Keratinocyte (primary cell): Measurements from ENCODE around the gene RNF14. TPM values are rescaled to one million over a fixed set of nuclear protein-coding genes. Genes with fewer than 3 reads are reported as not detected.

Experiments
- DNase-seq: peaks from one replicate; pipeline ENCODE4 v3.0.0-alpha.2; 2011; ENCODE audit warnings: low read depth, missing footprints, low spot score
- FAIRE-seq: peaks from 2 replicates; lab custom pipeline; 2011; peaks lifted over from hg19 to GRCh38; lab: Jason Lieb, UNC
- H2AFZ ChIP-seq: 2 replicates; pipeline ENCODE4 v1.6.0; 2012; ENCODE audit warnings: low read length, control low read depth, inconsistent platforms; ENCODE audit not compliant: control insufficient read depth
- H3K27ac ChIP-seq: 2 replicates; pipeline ENCODE4 v1.5.1; 2011; ENCODE audit warnings: low read length; ENCODE audit not compliant: control insufficient read depth, insufficient read depth
- H3K27me3 ChIP-seq: 3 replicates; pipeline ENCODE4 v1.6.0; 2011; ENCODE audit warnings: low read length; ENCODE audit not compliant: control insufficient read depth, insufficient read depth; ENCODE audit errors: extremely low read depth
- H3K36me3 ChIP-seq, 2 experiments: 2 replicates in 1 of 2; 3 replicates in 1 of 2; pipeline ENCODE4 v1.5.1; 2011; ENCODE audit warnings: low read length in 2 of 2, mild to moderate bottlenecking in 1 of 2; ENCODE audit not compliant: control insufficient read depth in 2 of 2, insufficient read depth in 2 of 2; ENCODE audit errors: extremely low read depth in 1 of 2
- H3K4me1 ChIP-seq: 3 replicates; pipeline ENCODE4 v1.5.1; 2011; ENCODE audit warnings: low read length; ENCODE audit not compliant: control insufficient read depth, insufficient read depth; ENCODE audit errors: extremely low read depth
- H3K4me2 ChIP-seq: 3 replicates; pipeline ENCODE4 v1.6.0; 2011; ENCODE audit warnings: low read depth, low read length; ENCODE audit not compliant: control insufficient read depth, insufficient read depth; ENCODE audit errors: extremely low read depth
- H3K4me3 ChIP-seq, 3 experiments: fragments of 200-600 bp in 1 of 3; sonication (generic) in 1 of 3; 2 replicates in 2 of 3; 3 replicates in 1 of 3; pipeline ENCODE4 v1.5.1; 2011 to 2016; ENCODE audit warnings: low read length in 3 of 3, mild to moderate bottlenecking in 3 of 3, control low read depth in 2 of 3, inconsistent platforms in 1 of 3, low read depth in 1 of 3, mixed read lengths in 1 of 3, mixed run types in 1 of 3, moderate library complexity in 1 of 3; ENCODE audit not compliant: control insufficient read depth in 2 of 3, insufficient read depth in 2 of 3; ENCODE audit errors: extremely low read depth in 1 of 3
- H3K79me2 ChIP-seq: 2 replicates; pipeline ENCODE4 v1.6.0; 2012; ENCODE audit warnings: low read length; ENCODE audit not compliant: control insufficient read depth, insufficient read depth
- H3K9ac ChIP-seq: 3 replicates; pipeline ENCODE4 v1.6.0; 2011; ENCODE audit warnings: low read length; ENCODE audit not compliant: control insufficient read depth, insufficient read depth; ENCODE audit errors: extremely low read depth
- H3K9me1 ChIP-seq: 3 replicates; pipeline ENCODE4 v1.6.0; 2011; ENCODE audit warnings: low read length; ENCODE audit not compliant: control insufficient read depth, insufficient read depth; ENCODE audit errors: extremely low read depth
- H3K9me3 ChIP-seq: 2 replicates; pipeline ENCODE4 v1.5.1; 2012; ENCODE audit warnings: low read depth, low read length; ENCODE audit not compliant: control insufficient read depth
- H4K20me1 ChIP-seq: 3 replicates; pipeline ENCODE4 v1.6.0; 2011; ENCODE audit warnings: low read length; ENCODE audit not compliant: control insufficient read depth, insufficient read depth; ENCODE audit errors: extremely low read depth
- CTCF ChIP-seq, 3 experiments: IDR thresholded peaks in 1 of 3; conservative IDR thresholded peaks in 1 of 3; optimal IDR thresholded peaks in 1 of 3; 2 replicates in 2 of 3; 3 replicates in 1 of 3; pipeline versions ENCODE3 to v1.5.1; 2011; ENCODE audit warnings: low read length in 3 of 3, mild to moderate bottlenecking in 3 of 3, moderate library complexity in 2 of 3, control low read depth in 1 of 3, inconsistent platforms in 1 of 3; ENCODE audit not compliant: insufficient read depth in 2 of 3; ENCODE audit errors: extremely low read depth in 1 of 3
- EZH2 ChIP-seq: IDR thresholded peaks from one replicate; pipeline ENCODE4 v1.6.1; 2012; ENCODE audit warnings: inconsistent platforms, mild to moderate bottlenecking, low read length, moderate library complexity
- dilution Hi-C: fragments of 300-500 bp; cut with MboI; formaldehyde crosslinking; loops from one replicate; pipeline ENCODE4 v1.7.0; 2020; ENCODE audit warnings: low sequenced_read_pairs; ENCODE audit not compliant: extremely low pct_ligation_motif_present
- polyA plus RNA-seq, 5 experiments: library from polyadenylated mRNA; depleted of rRNA in 3 of 5; stranded (reverse) in 3 of 5; stranded (forward) in 1 of 5; unstranded in 1 of 5; fragments of >200 nt; gene quantifications; 1 replicate in 1 of 5; 2 replicates in 3 of 5; 3 replicates in 1 of 5; pipeline versions ENCODE4 v1.2.1 to v1.2.3, GENCODE V29; 2011 to 2012; ENCODE audit warnings: missing spikeins in 2 of 5, low read depth in 1 of 5, low replicate concordance in 1 of 5

The RNF14 gene
- polyA plus RNA-seq, 1 donor (not counting 4 experiments of a cell fraction or from before 2014, with no cell fraction given) = 65.8 TPM

- H3K9me1 ChIP-seq = peaks cover 7% of the 10 kb centered on the region
- H3K27ac ChIP-seq = no peak overlapping the region
- no peak overlapping the region for H3K9ac ChIP-seq
- TF ChIP-seq CTCF (optimal IDR thresholded peaks at IDR 0.05 in 1 of 3, IDR thresholded peaks at IDR 0.05 in 1 of 3, conservative IDR thresholded peaks at IDR 0.05 in 1 of 3; ENCODE audit: extremely low read depth in 1 of 3, insufficient read depth in 2 of 3, low read length in 3 of 3) (peak in 2 of 3 experiments; percentile 4 to 48), EZH2 (no peak)
- H3K9me3 ChIP-seq = no peaks in the 10 kb centered on the region
- H4K20me1 ChIP-seq = no peaks in the 10 kb centered on the region
- H3K36me3 ChIP-seq = peaks cover 33 to 52% of the 10 kb centered on the region in 2 experiments
- no peak overlapping the region for H2AFZ ChIP-seq
- H3K4me3 ChIP-seq = no peak overlapping the region
- FAIRE-seq (no peak), DNase-seq (no peak)
- no peaks in the 10 kb centered on the region for H3K79me2 ChIP-seq
- H3K27me3 ChIP-seq = no peaks in the 10 kb centered on the region
- dilution Hi-C loops = no loop called here
- peaks cover 14% of the 10 kb centered on the region for H3K4me1 ChIP-seq
- no peak overlapping the region for H3K4me2 ChIP-seq
These were observed 34.6 kb upstream of the RNF14 start for GRCh38 chr5:141934099-141934844.

- DNase-seq = no peak
- FAIRE-seq = peak; percentile 75
- Histone ChIP-seq H3K27ac (peak overlapping the region; percentile 55), H4K20me1 (no peaks in the 10 kb centered on the region), H3K36me3 (peaks cover 25 to 54% of the 10 kb centered on the region in 2 experiments), H3K27me3 (no peaks in the 10 kb centered on the region), H3K4me1 (peaks cover 14% of the 10 kb centered on the region), H3K9me1 (peaks cover 7% of the 10 kb centered on the region), H3K79me2 (no peaks in the 10 kb centered on the region), H3K9me3 (no peaks in the 10 kb centered on the region), H2AFZ (no peak overlapping the region), H3K4me3 (no peak overlapping the region), H3K9ac (no peak overlapping the region), H3K4me2 (peak overlapping the region; percentile 59)
- no peak for TF ChIP-seq CTCF (optimal IDR thresholded peaks at IDR 0.05 in 1 of 3, IDR thresholded peaks at IDR 0.05 in 1 of 3, conservative IDR thresholded peaks at IDR 0.05 in 1 of 3; ENCODE audit: extremely low read depth in 1 of 3, insufficient read depth in 2 of 3, low read length in 3 of 3)
- dilution Hi-C loops = no loop called here
These were observed 33.4 kb upstream of the RNF14 start for GRCh38 chr5:141935538-141935937.
